Stomach (tissue), 4 donors: Measurements from ENCODE around the gene MYBPC2.

ENCODE experiments used
- EP300 ChIP-seq: sonication (generic); formaldehyde crosslinking; IDR thresholded peaks from one replicate; pipeline ENCODE4 v1.6.1; 2017; ENCODE audit warnings: antibody characterized with exemption
- POLR2A ChIP-seq, 4 donors: fragments of 450-650 bp; IDR thresholded peaks; one replicate each; pipeline ENCODE4 v1.6.1; 2016; ENCODE audit warnings: antibody characterized with exemption in 4 of 4, control low read depth in 2 of 4, mild to moderate bottlenecking in 1 of 4, moderate library complexity in 1 of 4
- TF ChIP-seq, protein P1 (sequence below), 7 experiments: fragments of 450-650 bp in 4 of 7; fragments of 200-600 bp in 3 of 7; sonication (generic) in 3 of 7; IDR thresholded peaks; one replicate each; pipeline ENCODE4 v1.5.1; 2016 to 2019; ENCODE audit warnings: antibody characterized with exemption in 7 of 7, control low read depth in 2 of 7, mild to moderate bottlenecking in 1 of 7

DNA sequence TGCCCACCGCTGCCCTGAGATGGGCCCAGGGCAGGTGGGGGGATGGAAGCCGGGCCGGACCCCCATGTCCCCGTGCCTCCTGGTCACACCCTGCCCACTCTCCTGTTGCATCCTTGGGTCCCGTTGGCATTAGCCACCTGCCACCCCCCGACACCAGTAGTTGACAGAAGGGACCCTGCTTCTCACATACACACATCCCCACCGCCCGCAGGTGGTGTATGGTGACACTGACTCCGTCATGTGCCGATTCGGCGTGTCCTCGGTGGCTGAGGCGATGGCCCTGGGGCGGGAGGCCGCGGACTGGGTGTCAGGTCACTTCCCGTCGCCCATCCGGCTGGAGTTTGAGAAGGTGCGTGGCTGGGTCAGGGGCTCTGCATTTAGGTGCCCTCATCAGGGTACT lies 19.2 kb upstream of the MYBPC2 start:
- TF ChIP-seq, protein P1, sequence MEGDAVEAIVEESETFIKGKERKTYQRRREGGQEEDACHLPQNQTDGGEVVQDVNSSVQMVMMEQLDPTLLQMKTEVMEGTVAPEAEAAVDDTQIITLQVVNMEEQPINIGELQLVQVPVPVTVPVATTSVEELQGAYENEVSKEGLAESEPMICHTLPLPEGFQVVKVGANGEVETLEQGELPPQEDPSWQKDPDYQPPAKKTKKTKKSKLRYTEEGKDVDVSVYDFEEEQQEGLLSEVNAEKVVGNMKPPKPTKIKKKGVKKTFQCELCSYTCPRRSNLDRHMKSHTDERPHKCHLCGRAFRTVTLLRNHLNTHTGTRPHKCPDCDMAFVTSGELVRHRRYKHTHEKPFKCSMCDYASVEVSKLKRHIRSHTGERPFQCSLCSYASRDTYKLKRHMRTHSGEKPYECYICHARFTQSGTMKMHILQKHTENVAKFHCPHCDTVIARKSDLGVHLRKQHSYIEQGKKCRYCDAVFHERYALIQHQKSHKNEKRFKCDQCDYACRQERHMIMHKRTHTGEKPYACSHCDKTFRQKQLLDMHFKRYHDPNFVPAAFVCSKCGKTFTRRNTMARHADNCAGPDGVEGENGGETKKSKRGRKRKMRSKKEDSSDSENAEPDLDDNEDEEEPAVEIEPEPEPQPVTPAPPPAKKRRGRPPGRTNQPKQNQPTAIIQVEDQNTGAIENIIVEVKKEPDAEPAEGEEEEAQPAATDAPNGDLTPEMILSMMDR (IDR thresholded peaks at IDR 0.05) = no peak
- TF ChIP-seq POLR2A (IDR thresholded peaks at IDR 0.05) = no peak
- TF ChIP-seq EP300 = no peak
